Measurements from ENCODE around the gene BECN2. TPM values are rescaled to one million over a fixed set of nuclear protein-coding genes. Genes with fewer than 3 reads are reported as not detected.

Gene BECN2
- total RNA-seq, 2 experiments from 2014 or later, result not detected

- H3K27me3 Mint-ChIP-seq, result no peaks in the 10 kb centered on the region
- no peak for ATAC-seq
- H3K9me3 Mint-ChIP-seq (ENCODE audit: low read depth), result no peaks in the 10 kb centered on the region
- no peaks in the 10 kb centered on the region for H3K36me3 Mint-ChIP-seq
- CTCF ChIA-PET, result no interaction called here
- no peak for DNase-seq
- peaks cover 6% of the 10 kb centered on the region for H3K4me1 Mint-ChIP-seq
- H3K27ac Mint-ChIP-seq, result no peak overlapping the region
- H3K4me3 Mint-ChIP-seq, result no peak overlapping the region
These were observed 36.6 kb downstream of the BECN2 start for GRCh38 chr1:241994171-241994570.

DNA sequence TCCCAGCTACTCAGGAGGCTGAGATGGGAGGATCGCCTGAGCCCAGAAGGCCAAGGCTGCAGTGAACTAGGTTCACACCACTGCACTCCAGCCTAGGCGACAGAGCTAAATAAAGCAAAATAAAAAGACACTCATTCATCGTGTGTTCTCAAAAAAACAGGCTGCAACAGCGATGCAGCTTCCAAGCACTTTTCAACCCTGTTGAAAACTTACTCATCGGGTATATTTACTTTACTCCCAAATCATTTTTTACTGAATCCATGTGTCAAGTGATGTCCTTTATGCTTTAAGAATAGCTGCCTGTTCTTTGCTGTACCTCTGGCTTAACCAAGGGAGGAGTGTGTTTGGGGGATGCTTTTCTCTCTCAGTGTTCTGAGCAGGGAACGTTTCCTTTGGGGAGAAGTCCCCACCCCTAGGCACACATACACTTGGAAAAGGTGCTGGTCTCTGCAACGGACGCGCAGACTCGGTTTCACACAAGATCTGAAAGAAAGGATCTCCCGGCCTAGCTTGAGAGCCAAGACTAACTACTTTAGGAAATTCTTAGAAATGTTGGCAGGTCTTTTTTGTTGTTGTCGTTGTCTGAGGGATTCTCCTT lies 39.9 kb downstream of the BECN2 start:
- no peaks in the 10 kb centered on the region for H3K36me3 Mint-ChIP-seq
- H3K4me3 Mint-ChIP-seq, result no peak overlapping the region
- no peak for DNase-seq
- H3K9me3 Mint-ChIP-seq (ENCODE audit: low read depth), result no peaks in the 10 kb centered on the region
- H3K27me3 Mint-ChIP-seq, result peaks cover 5% of the 10 kb centered on the region
- CTCF ChIA-PET, result interaction anchor here (1.2 to 2.6 kb wide), 9 partner anchors 10 to 465 kb away, joined by 3 to 11 read pairs (median 4); partner anchors contain the start of gene KMO
- no peak overlapping the region for H3K27ac Mint-ChIP-seq
- peaks cover 6% of the 10 kb centered on the region for H3K4me1 Mint-ChIP-seq
- ATAC-seq, result no peak

- peaks cover 6% of the 10 kb centered on the region for H3K4me1 Mint-ChIP-seq
- peaks cover 5% of the 10 kb centered on the region for H3K27me3 Mint-ChIP-seq
- no peaks in the 10 kb centered on the region for H3K9me3 Mint-ChIP-seq (ENCODE audit: low read depth)
- ATAC-seq, result peak; percentile 85
- peak; percentile 66 for DNase-seq
- H3K36me3 Mint-ChIP-seq, result no peaks in the 10 kb centered on the region
- no peak overlapping the region for H3K27ac Mint-ChIP-seq
- peak overlapping the region; percentile 50 for H3K4me3 Mint-ChIP-seq
- CTCF ChIA-PET, result interaction anchor here (0.6 to 2.6 kb wide), 19 partner anchors 11 to 466 kb away, joined by 3 to 11 read pairs (median 4); partner anchors contain the start of genes EXO1 and KMO
These were observed 40.9 kb downstream of the BECN2 start for GRCh38 chr1:241998412-241998921.

GRCh38 chr1:241999026-241999425 lies 41.5 kb downstream of the BECN2 start, which contains the start of gene MAP1LC3C:
Gene MAP1LC3C (minus strand): TSS chr1:241999098. CDS start chr1:241999008, 90 bp downstream.
- Mint-ChIP-seq H3K9me3 (ENCODE audit: low read depth) (no peaks in the 10 kb centered on the region), H3K4me1 (peaks cover 6% of the 10 kb centered on the region), H3K4me3 (peak within 1 kb of the TSS; percentile 50), H3K27me3 (peaks cover 5% of the 10 kb centered on the region), H3K36me3 (no peaks in the 10 kb centered on the region), H3K27ac (no peak within 1 kb of the TSS)
- ATAC-seq (no peak), DNase-seq (no peak)
- CTCF ChIA-PET, result interaction anchor here (0.6 to 2.6 kb wide), 16 partner anchors 12 to 388 kb away, joined by 3 to 11 read pairs (median 4); partner anchors contain the start of gene EXO1

- no peak for DNase-seq
- H3K4me3 Mint-ChIP-seq, result no peak overlapping the region
- CTCF ChIA-PET, result no interaction called here
- H3K27ac Mint-ChIP-seq, result no peak overlapping the region
- no peaks in the 10 kb centered on the region for H3K36me3 Mint-ChIP-seq
- ATAC-seq, result no peak
- H3K4me1 Mint-ChIP-seq, result peaks cover 6% of the 10 kb centered on the region
- H3K27me3 Mint-ChIP-seq, result peaks cover 5% of the 10 kb centered on the region
- H3K9me3 Mint-ChIP-seq (ENCODE audit: low read depth), result no peaks in the 10 kb centered on the region
These were observed 42.9 kb downstream of the BECN2 start for GRCh38 chr1:242000434-242000833.

- CTCF ChIA-PET, result interaction anchor here (1.4 kb wide), 1 partner anchor 390 kb away, joined by 3 read pairs; no protein-coding TSS in a partner anchor
- peaks cover 6% of the 10 kb centered on the region for H3K4me1 Mint-ChIP-seq
- peaks cover 5% of the 10 kb centered on the region for H3K27me3 Mint-ChIP-seq
- no peaks in the 10 kb centered on the region for H3K9me3 Mint-ChIP-seq (ENCODE audit: low read depth)
- H3K36me3 Mint-ChIP-seq, result no peaks in the 10 kb centered on the region
- no peak overlapping the region for H3K27ac Mint-ChIP-seq
- DNase-seq (no peak), ATAC-seq (no peak)
- H3K4me3 Mint-ChIP-seq, result no peak overlapping the region
These were observed 44.5 kb downstream of the BECN2 start for GRCh38 chr1:242002072-242002471.

DNA sequence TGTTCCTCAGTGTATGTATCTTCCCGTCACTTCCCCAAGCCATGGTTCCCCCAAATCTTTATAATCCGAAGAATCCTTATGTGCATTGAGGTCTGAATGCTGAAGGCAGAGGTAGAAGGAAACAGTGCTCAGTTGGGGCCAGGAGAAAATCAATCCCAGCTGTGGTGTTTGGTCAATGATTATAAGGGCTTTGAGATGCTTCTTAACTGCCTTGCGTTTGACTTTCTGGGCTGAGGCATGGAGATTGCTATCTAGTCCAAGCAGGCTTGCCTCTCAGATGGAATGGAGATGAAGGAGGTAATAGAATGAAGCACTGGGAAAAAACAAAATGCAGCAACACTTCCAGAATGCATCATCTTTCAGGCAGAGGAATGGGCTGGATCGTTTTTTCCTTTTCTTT lies 44.9 kb downstream of the BECN2 start:
- Mint-ChIP-seq H3K9me3 (ENCODE audit: low read depth) (no peaks in the 10 kb centered on the region), H3K36me3 (no peaks in the 10 kb centered on the region), H3K27ac (no peak overlapping the region), H3K4me1 (peaks cover 6% of the 10 kb centered on the region), H3K4me3 (no peak overlapping the region), H3K27me3 (peaks cover 5% of the 10 kb centered on the region)
- ATAC-seq (no peak), DNase-seq (no peak)
- CTCF ChIA-PET, result interaction anchor here (1.4 kb wide), 1 partner anchor 391 kb away, joined by 3 read pairs; no protein-coding TSS in a partner anchor

GRCh38 chr1:242004751-242005495 lies 47.4 kb downstream of the BECN2 start:
- no peak overlapping the region for H3K4me3 Mint-ChIP-seq
- CTCF ChIA-PET, result no interaction called here
- no peak for DNase-seq
- H3K4me1 Mint-ChIP-seq, result no peaks in the 10 kb centered on the region
- no peaks in the 10 kb centered on the region for H3K36me3 Mint-ChIP-seq
- no peaks in the 10 kb centered on the region for H3K9me3 Mint-ChIP-seq (ENCODE audit: low read depth)
- no peak overlapping the region for H3K27ac Mint-ChIP-seq
- no peak for ATAC-seq
- H3K27me3 Mint-ChIP-seq, result peaks cover 1% of the 10 kb centered on the region

DNA sequence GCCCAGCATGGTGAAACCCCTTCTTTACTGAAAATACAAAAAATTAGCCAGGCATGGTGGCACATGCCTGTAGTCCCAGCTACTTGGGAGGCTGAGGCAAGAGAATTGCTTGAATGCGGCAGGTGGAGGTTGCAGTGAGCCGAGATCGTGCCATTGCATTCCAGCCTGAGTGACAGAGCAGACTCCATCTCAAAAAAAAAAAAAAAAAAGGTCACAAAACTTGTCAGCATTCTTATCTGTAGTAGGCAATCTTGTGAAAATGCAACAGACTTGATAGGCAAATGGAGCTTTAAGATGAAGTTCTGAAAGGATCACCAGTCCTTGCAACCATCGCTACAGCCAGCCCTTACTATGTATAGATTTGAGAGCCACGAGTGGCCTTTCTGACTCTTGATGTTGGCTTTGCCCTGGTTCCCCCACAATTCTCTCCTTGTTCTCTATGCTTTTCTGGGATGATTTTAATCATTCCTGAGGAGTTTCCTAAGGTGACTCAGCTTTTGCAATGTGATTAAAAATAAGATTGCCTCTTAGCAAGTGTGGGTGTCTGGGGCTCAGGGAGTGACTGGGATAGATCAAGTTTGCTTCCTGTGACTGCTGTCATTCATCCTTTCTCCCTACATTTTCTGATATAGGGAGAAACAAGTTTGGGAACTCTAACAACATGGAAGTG lies 48.4 kb downstream of the BECN2 start:
- H3K27ac Mint-ChIP-seq, result no peak overlapping the region
- H3K27me3 Mint-ChIP-seq, result no peaks in the 10 kb centered on the region
- CTCF ChIA-PET, result no interaction called here
- DNase-seq (no peak), ATAC-seq (no peak)
- H3K9me3 Mint-ChIP-seq (ENCODE audit: low read depth), result no peaks in the 10 kb centered on the region
- no peaks in the 10 kb centered on the region for H3K4me1 Mint-ChIP-seq
- no peaks in the 10 kb centered on the region for H3K36me3 Mint-ChIP-seq
- H3K4me3 Mint-ChIP-seq, result no peak overlapping the region

DNA sequence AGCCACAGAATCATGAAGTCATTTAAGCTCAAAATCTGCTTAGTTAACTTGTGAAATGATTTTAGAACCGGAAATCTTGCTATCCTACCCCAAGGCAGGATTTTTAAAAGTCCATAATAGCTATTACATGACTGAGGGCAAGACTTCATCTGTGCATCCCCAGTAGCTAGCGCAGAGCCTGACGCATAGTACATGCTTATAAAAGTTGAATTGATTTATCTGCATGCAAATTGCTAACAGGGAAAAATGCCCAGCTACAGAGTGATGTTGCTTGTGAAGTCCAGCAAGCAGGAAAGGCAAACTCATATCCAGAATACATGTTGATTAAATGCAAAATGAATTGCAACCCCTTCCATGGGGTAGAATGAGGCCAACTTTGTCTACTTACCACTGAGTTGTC lies 49.4 kb downstream of the BECN2 start:
- Mint-ChIP-seq H3K36me3 (no peaks in the 10 kb centered on the region), H3K4me3 (no peak overlapping the region), H3K27ac (no peak overlapping the region), H3K4me1 (no peaks in the 10 kb centered on the region), H3K9me3 (ENCODE audit: low read depth) (no peaks in the 10 kb centered on the region), H3K27me3 (no peaks in the 10 kb centered on the region)
- ATAC-seq (no peak), DNase-seq (no peak)
- CTCF ChIA-PET, result no interaction called here

Other genes with a start within 250 kb of the BECN2 start
- gene EXO1, start 109.6 kb upstream of the BECN2 start, total RNA-seq, result 10 to 100 TPM; 46.3 to 51.6 TPM
- not detected for gene MAP1LC3C, start 41.3 kb downstream of the BECN2 start, total RNA-seq